GM19025 (cell line): Measurements from ENCODE around the gene ABHD12.

Experiments used
- ATAC-seq: cut with Tn5 transposase; IDR thresholded peaks from one replicate; pipeline ENCODE4 v1.9.1; 2021; ENCODE audit warnings: mild to moderate bottlenecking, low read depth, moderate library complexity; ENCODE audit not compliant: unreplicated experiment

The ABHD12 gene

DNA sequence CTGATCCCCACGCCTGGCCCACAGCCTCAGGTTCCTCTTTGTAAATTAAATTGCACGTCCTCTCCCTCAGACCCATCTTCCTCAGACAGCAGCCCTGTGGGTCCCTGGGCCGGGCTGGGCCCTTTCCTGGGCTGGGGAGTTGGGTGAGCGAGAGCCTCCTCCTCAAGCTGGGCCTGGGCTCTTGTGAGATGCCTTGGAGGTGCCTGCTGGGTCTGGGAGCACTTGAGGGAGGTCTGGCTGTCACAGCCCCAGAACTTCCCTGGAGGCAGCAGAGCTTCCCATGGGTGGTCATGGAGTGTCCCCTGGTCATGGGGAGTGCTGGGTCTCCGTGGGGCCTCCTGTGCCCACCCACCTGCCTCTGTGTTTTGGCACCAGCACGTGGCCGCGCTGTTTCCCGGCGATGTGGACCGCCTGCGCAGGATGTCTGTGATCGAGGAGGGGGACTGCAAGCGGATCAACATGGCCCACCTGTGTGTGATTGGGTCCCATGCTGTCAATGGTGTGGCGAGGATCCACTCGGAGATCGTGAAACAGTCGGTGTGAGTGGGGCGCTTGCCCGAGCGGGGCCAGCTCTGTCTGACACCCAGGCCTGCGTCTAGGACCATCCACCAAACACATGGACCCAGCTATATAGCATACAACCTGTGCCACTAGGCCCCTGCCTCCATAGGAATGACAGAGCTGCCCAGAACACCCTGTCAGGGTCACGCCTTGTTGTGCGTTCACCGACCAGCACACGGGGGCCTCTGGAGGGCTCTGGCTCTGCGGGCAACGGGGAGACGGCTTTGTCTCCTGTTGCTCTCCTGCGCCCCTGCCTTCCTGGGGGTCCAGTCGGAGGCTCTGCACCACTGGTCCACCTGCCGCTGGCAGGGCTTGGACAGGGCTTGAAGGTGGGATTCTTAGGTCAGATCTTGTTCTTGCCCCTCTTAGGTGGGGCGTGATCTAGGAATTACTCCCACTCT lies 109.8 kb downstream of the ABHD12 start:
- ATAC-seq, result no peak

DNA sequence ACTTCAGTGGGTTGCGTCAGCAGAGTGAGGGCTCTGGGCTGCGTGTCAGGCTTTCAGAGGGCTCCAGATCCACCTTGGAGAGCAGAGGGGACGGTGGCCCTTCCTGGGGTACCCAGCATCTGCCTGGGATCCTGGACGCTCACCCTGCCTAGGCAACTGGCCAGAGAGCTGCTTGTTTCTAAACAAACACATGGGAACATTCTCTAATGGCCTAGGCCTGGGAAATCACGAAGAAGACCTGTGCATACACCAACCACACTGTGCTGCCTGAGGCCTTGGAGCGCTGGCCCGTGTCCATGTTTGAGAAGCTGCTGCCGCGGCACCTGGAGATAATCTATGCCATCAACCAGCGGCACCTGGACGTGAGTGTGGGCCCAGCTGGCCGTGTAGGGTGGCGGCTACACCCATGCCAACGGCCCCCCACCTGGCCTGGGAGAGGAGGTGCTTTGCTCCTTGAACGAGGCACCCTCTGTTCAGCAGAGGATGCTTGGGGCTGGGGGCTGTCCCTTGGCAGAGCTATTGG lies 110.5 kb downstream of the ABHD12 start:
- ATAC-seq, result no peak

DNA sequence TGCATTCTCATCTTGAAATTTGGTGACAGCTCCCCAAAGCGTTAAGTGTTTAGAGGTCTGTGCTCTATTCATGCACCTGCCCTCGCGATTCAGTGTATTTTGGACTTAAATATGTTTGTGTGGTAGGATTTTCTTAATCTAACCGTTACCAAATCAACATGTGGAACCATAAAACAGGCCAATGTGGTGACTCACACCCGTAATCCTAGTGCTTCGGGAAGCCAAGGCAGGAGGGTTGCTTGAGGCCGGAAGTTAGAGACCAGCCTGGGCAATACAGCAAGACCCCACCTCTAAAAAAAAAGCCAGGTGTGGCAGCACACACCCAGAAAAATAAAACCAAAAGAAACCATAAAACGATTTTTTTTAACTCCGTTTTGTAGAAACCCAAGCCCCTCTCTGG lies 111.2 kb downstream of the ABHD12 start:
- no peak for ATAC-seq

DNA sequence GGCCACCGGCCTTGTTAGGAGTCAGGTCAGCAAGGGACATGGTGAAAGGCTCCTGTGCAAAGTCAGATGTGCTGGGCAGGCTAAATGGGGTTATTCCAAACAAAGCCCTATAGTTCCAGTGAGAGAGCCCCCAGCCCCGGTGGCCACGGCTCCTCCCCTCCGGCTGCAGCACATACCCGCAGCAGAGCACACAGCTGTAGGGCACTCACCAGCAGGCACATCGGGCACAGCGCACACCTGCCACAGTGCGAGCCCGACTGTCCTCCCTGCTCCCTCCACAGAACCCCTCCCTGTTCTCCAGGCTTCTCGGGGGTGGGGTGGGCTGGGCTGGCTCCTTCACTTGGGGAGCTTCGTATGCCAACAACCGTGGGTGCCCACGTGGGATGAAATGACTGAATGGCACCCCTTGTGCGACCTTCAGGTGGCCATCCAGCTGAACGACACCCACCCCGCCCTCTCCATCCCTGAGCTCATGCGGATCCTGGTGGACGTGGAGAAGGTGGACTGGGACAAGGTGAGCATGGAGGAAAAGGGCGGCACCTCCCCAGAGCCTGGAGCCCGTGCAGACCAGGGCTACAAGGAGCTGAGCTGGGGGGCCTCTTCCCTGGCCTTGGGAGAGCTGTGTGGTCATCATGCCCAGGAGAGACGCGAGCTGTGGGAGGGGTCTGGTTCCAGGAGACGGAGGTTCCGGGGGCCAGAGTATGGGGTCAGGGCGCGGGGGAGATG lies 111.8 kb downstream of the ABHD12 start:
- no peak for ATAC-seq

DNA sequence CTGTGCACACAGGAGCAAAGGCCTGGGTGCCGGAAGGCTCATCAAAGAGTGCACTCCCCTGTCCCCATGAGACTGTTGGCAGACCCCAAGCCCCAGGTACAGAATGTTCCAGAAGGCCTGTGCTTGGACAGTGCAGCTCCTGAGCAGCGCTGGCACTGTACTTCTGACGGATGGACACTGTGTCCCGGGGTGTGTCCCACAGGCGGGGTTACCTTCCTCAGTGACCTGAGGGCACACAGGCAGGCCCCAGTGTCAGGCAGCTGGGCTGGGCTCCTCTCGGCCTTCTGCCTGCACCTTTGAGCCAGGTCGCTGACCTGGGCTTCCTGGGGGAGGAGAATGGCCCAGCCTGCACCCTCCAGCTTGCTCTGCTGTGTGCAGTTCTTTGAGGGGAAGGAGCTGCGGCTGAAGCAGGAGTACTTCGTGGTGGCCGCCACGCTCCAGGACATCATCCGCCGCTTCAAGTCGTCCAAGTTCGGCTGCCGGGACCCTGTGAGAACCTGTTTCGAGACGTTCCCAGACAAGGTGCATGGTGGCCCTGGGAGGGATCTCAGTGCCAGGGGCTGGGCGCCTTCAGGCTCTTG lies 112.6 kb downstream of the ABHD12 start:
- ATAC-seq, result no peak

DNA sequence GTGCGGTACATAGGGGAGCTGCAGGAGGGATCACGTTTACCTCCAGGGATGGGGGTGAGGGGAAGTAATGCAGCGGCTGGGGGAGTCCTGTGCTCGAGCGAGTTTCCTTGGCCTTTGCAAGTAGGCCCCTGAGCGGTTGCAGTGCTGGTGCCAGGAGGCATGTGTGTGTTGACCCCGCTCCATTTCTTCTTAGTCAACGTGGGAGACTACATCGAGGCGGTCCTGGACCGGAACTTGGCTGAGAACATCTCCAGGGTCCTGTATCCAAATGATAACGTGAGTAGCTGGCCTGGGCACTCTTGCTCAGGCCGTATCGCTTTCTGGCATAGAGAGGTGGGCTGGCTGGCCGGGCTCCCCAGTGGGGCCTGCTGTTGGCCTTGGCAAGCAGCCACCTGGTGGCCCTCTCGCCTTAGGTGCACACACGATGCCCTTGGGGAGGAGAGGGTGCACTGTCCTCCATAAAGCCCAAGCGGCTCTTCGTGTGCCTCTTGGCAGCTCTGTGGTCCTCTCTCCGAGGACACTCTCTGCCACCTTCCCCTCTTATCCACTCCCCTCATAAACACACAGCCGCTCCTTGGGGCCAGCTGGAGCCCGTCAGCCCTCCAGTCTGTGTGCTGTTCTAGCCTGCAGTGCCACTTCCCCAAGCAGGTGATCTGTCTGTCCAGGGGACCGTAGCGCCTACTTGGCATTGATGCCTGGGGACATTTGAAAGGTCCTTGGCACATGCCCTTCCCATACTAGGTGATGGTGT lies 113.4 kb downstream of the ABHD12 start:
- no peak for ATAC-seq

DNA sequence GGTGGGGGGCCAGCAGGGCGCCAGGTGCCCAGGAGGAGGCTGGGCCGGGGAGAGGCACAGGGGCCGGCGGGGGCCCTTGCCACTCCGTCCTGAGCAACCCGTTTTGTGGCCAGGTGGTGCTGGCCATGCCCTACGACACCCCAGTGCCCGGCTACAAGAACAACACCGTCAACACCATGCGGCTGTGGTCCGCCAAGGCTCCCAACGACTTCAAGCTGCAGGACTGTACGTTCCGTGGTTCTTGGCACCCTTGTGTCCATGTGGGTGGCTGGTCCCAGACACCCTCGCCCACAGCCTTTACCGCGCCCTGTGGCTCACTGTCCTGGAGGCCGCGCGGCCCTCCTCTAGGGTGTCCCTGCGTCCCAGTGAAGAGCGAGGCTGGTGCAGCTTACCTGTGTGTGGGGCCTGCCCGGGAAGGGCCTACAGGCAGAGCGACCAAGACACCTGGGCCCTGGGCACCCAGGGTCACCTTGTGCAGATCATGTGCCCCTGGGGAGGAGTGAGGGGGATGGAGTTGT lies 114.0 kb downstream of the ABHD12 start:
- ATAC-seq, result no peak

DNA sequence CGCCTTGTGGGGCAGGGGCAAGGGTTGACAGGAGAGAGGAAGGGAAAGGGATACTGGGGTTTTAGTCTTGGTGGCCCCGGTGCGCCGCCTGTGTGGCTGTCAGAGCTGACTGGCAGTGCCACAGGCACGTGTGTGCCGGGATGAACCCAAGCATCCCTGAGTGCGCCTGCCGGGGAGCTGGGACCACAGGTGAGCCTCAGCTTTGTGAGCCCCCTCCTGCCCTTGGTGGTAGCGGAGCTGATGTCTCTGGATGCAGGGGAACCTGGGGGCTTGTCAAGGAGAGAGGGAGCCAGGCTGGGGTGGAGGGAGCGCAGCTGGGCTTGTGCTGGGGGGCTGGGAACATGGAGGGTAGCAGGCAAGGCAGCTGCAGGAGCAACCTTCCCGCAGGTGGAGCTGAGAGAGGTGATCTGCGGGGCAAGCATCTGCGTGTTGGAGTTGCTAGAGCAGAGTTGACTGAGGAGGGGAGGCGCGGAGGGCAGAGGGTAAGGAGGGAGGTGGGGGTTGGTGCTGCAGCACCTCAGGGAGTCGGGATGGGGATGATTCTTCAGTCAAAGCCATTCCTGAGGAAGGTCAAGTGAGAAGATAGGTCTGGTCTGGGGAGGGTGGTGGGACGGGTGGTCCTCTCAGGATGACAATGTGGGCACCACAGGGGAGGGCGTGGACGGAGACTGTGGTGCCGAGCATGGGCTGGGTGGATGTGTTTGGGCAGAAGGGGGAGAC lies 114.7 kb downstream of the ABHD12 start:
- no peak for ATAC-seq

DNA sequence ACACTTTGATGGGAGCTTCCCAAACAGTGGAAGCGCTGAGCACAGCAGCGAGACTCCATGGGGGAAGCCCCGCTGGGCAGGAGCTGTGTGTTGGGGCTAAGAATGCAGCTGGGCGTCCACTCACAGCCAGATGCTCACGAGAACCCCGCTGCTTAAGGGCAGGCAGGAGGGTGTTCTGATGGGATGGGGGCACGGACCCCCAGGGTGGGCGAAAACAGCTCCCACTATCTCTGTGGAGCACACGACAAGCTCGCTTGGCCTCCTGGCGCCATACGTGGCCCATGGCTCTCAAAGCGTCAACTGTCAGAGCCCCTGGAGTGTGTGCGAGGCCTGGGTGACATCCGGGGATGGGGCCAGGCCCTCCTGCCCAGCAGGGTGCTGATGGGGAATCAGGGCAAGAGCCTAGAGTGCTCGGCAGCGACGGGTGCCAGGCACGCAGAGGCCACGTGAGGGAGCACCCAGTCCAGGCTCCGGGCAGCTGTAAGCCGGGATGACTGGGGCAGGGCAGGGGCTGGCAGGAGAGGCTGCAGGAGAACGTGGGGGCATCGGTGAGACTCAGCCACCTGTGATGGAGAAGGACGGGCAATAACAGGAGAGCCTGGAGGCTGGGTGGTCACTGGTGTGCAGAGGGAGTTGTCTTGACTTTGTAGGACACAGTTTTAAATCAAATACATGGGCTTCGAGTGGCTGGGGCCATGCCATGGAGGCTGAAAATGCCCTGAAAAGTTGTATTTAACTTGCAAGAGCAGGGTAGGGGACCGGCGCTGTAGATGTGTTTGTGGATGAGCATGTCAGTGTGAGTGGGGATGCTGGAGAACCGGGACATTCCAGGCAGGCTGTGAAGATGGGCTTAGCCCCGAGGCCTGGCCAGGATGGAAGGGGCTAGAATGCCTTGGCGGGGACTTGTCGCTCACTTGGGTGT lies 115.5 kb downstream of the ABHD12 start:
- no peak for ATAC-seq

DNA sequence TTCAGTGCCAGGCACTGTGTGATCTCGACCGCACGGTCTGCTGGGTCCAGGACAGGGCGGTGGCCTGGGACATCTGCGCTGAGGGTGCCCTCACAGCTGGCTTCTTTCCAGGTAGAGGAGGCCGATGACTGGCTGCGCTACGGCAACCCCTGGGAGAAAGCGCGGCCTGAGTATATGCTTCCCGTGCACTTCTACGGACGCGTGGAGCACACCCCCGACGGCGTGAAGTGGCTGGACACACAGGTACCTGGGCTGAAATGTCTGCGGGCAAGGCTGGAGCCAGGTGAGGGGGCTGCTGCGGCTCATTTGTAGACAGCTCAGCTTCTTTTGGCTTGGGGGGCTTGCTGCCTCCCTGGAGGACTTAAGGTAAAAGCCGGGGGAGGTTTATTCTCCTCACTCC lies 116.2 kb downstream of the ABHD12 start:
- ATAC-seq, result no peak

DNA sequence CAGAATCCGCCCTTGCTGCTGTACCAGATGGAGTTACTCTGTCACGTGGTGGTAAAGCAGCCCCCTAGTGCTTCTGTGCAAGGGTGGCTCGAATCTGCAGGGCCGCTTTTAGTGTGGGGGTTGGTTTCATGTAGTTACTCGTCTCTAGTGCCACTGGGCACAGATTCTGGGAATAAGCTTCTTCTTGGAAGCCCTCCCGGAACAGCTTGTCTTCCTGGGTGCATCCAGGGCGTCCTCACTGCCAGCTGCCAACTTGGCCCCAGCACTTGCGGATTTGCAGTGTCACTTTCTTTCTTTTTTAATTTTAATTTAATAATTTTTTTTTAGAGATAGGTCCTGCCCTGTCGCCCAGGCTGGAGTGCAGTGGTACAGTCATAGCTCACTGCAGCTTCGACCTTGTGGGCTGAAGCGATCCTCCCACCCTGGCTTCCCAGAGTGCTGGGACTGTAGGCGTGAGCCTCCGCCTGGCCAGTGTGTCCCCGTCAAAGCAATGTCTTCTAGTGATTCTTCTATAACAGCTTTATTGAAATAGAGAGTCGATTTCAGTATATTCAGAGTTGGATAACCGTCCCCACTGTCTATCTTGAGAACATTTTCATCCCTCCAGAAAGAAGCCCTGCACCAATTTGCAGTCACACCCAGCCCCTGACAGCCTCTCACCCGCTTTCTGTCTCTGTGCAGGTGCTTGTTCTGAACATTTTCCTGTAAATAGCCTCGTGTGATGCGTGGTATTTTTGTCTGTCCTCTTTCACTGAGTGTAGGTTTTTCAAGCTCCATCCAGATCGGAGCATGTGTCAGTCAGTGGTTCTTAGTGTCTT lies 116.9 kb downstream of the ABHD12 start:
- ATAC-seq, result no peak

DNA sequence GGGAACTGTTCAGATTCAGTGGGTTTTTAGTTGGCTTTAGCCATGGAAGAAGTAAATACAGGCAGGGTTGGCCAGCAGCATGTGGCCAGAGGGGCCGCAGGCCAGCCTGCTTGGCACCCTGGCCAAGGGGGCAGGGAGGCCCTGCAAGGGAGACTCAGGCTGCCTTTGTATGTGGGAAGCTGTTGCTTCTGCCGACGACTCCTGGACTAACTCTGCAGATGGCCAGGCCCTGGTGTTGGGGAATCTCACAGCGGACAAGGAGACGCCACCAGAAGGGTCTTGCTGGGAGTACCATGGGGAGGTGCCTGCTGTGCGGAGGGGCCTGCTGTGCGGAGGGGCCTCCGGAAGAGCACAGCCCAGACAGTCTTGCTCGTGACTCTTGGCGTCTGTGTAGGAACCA lies 117.6 kb downstream of the ABHD12 start:
- no peak for ATAC-seq

DNA sequence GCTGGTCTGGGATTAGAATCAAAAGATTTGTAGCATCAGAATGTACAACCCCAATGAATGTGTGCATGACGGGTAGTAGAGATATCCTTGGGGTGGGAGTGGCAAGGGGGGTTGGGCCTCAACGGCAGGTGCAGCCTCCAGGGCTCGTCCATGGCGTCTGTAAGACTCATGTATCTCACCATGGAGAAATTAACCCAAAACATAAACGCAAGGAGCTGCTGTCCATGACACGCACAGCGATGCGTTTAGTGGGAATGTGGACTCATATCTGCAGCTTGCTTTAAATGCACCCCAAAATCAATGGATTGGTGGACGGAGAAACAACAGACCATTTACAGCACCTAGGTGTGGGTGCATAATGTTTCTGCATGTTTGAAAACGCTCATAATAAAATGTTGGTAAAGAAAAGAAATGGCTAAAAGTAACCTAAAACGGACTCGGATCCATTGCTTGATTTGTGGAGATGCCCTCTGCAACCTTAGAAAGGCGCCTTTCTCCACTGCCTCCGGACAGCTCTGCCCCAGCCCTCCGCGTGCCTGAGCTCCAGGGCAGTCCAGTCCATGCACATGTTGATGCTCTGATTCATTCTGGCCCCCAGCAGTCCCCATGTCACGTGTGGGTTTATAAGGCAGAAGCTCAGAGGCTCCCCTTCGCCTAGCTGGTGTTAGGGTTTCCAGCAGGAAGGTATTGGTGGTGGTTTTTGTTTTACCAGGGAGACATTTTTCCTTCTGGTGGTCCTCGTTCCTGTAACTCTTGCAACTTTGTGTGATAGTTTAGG lies 118.2 kb downstream of the ABHD12 start:
- ATAC-seq, result no peak

DNA sequence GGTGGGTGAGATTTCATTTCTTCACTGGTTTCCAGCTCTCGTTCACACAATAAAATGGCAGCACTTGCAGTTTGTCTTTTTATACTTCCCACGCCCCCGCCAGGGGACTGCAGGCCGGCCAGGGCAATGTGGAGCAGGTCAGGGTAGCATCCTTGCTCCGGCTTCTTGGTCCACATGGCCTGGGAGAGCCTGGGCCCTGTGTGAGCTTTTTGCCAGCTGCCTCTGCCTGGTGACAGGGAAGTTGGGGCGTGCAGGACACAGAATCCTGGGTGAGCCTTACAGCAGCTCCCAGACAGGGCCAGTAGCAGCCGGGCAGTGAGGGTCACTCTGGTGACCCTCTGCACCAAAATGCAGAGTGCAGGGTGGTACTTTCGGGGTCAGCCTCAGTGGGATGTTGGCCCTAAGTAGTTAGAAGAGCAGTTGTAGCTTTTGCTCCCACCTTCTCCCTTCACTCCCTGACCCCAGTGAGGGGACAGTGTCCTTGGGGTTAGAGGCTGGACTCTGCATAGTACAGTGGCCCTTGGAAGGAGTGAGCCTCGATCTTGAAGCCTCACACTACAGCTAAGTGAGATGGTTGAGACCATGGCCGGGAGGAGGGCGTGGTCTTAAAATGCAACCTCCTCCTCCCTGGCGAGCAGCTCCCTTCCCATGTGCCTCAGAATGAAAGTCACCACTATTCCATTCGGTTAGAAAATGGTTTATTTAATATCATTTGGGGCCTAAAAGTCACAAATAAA lies 119.0 kb downstream of the ABHD12 start:
- ATAC-seq, result no peak

DNA sequence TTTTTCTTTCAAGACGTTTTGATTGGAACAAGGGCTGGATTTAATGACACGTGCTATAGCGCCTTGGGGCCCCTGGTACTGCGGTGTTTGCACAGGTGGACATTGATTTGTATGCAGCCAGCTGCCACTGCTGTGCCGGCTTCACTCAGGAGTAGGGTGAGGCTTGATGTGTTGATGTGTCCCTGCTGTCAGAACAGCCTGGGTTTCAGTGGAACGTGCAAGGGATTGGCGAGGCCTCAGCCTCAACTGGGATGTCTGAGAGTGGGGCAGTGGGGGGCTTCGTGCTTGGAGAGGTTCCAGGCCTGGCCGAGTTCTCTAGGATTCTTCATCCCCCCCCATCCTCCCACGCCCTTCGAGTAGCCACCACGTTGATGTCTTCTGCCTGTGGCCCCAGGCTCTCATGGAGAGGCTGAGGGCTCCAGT lies 119.8 kb downstream of the ABHD12 start:
- no peak for ATAC-seq

DNA sequence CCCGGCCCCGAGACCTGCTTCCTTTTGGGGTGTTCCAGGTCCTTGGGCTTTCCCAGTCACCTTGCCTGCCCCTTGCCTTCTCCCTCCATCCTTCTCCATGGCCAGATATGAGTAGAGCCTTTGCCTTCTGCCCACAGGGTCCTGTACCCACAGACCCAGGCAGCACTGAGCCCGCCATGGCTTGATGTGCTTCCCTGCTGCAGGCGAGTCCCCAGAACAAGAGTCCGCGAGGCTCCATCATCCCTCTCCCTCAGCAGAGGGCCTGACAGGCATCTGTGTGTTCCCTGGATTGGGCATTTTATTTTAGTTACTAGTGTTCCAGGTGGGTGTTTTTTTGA lies 120.8 kb downstream of the ABHD12 start:
- ATAC-seq, result no peak
